Fibroblast of lung (primary cell): ENCODE measurements around the gene DHRS12.

Source experiments
- CTCF ChIP-seq, 2 donors: IDR thresholded peaks in 1 of 2; conservative IDR thresholded peaks in 1 of 2; 1 replicate in 1 of 2; 2 replicates in 1 of 2; pipeline ENCODE4 v1.5.1; 2011 to 2012; ENCODE audit warnings: low read length in 2 of 2, control low read depth in 1 of 2, inconsistent platforms in 1 of 2, low read depth in 1 of 2, mild to moderate bottlenecking in 1 of 2
- EZH2 ChIP-seq: IDR thresholded peaks from 2 replicates; pipeline ENCODE4 v1.5.1; 2012; ENCODE audit warnings: low read length, control low read depth, mild to moderate bottlenecking; ENCODE audit errors: missing control alignments

GRCh38 chr13:51805313-51805712 is 1.4 kb upstream of the DHRS12 start:
- TF ChIP-seq CTCF (conservative IDR thresholded peaks at IDR 0.05 in 1 of 2, IDR thresholded peaks at IDR 0.05 in 1 of 2; ENCODE audit: low read depth in 1 of 2, low read length in 2 of 2) (no peak), EZH2 (no peak)
